Keratinocyte (primary cell): ENCODE results near the gene MUC4. TPM values are rescaled to one million over a fixed set of nuclear protein-coding genes. Genes with fewer than 3 reads are reported as not detected.

Experiments used
- DNase-seq: peaks from one replicate; pipeline ENCODE4 v3.0.0-alpha.2; 2011; ENCODE audit warnings: low read depth, missing footprints, low spot score
- FAIRE-seq: peaks from 2 replicates; lab custom pipeline; 2011; peaks lifted over from hg19 to GRCh38; lab: Jason Lieb, UNC
- H2AFZ ChIP-seq: 2 replicates; pipeline ENCODE4 v1.6.0; 2012; ENCODE audit warnings: low read length, control low read depth, inconsistent platforms; ENCODE audit not compliant: control insufficient read depth
- H3K27ac ChIP-seq: 2 replicates; pipeline ENCODE4 v1.5.1; 2011; ENCODE audit warnings: low read length; ENCODE audit not compliant: control insufficient read depth, insufficient read depth
- H3K27me3 ChIP-seq: 3 replicates; pipeline ENCODE4 v1.6.0; 2011; ENCODE audit warnings: low read length; ENCODE audit not compliant: control insufficient read depth, insufficient read depth; ENCODE audit errors: extremely low read depth
- H3K36me3 ChIP-seq, 2 experiments: 2 replicates in 1 of 2; 3 replicates in 1 of 2; pipeline ENCODE4 v1.5.1; 2011; ENCODE audit warnings: low read length in 2 of 2, mild to moderate bottlenecking in 1 of 2; ENCODE audit not compliant: control insufficient read depth in 2 of 2, insufficient read depth in 2 of 2; ENCODE audit errors: extremely low read depth in 1 of 2
- H3K4me1 ChIP-seq: 3 replicates; pipeline ENCODE4 v1.5.1; 2011; ENCODE audit warnings: low read length; ENCODE audit not compliant: control insufficient read depth, insufficient read depth; ENCODE audit errors: extremely low read depth
- H3K4me2 ChIP-seq: 3 replicates; pipeline ENCODE4 v1.6.0; 2011; ENCODE audit warnings: low read depth, low read length; ENCODE audit not compliant: control insufficient read depth, insufficient read depth; ENCODE audit errors: extremely low read depth
- H3K4me3 ChIP-seq, 3 experiments: fragments of 200-600 bp in 1 of 3; sonication (generic) in 1 of 3; 2 replicates in 2 of 3; 3 replicates in 1 of 3; pipeline ENCODE4 v1.5.1; 2011 to 2016; ENCODE audit warnings: low read length in 3 of 3, mild to moderate bottlenecking in 3 of 3, control low read depth in 2 of 3, inconsistent platforms in 1 of 3, low read depth in 1 of 3, mixed read lengths in 1 of 3, mixed run types in 1 of 3, moderate library complexity in 1 of 3; ENCODE audit not compliant: control insufficient read depth in 2 of 3, insufficient read depth in 2 of 3; ENCODE audit errors: extremely low read depth in 1 of 3
- H3K79me2 ChIP-seq: 2 replicates; pipeline ENCODE4 v1.6.0; 2012; ENCODE audit warnings: low read length; ENCODE audit not compliant: control insufficient read depth, insufficient read depth
- H3K9ac ChIP-seq: 3 replicates; pipeline ENCODE4 v1.6.0; 2011; ENCODE audit warnings: low read length; ENCODE audit not compliant: control insufficient read depth, insufficient read depth; ENCODE audit errors: extremely low read depth
- H3K9me1 ChIP-seq: 3 replicates; pipeline ENCODE4 v1.6.0; 2011; ENCODE audit warnings: low read length; ENCODE audit not compliant: control insufficient read depth, insufficient read depth; ENCODE audit errors: extremely low read depth
- H3K9me3 ChIP-seq: 2 replicates; pipeline ENCODE4 v1.5.1; 2012; ENCODE audit warnings: low read depth, low read length; ENCODE audit not compliant: control insufficient read depth
- H4K20me1 ChIP-seq: 3 replicates; pipeline ENCODE4 v1.6.0; 2011; ENCODE audit warnings: low read length; ENCODE audit not compliant: control insufficient read depth, insufficient read depth; ENCODE audit errors: extremely low read depth
- EZH2 ChIP-seq: IDR thresholded peaks from one replicate; pipeline ENCODE4 v1.6.1; 2012; ENCODE audit warnings: inconsistent platforms, mild to moderate bottlenecking, low read length, moderate library complexity
- dilution Hi-C: fragments of 300-500 bp; cut with MboI; formaldehyde crosslinking; loops from one replicate; pipeline ENCODE4 v1.7.0; 2020; ENCODE audit warnings: low sequenced_read_pairs; ENCODE audit not compliant: extremely low pct_ligation_motif_present
- polyA plus RNA-seq, 5 experiments: library from polyadenylated mRNA; depleted of rRNA in 3 of 5; stranded (reverse) in 3 of 5; stranded (forward) in 1 of 5; unstranded in 1 of 5; fragments of >200 nt; gene quantifications; 1 replicate in 1 of 5; 2 replicates in 3 of 5; 3 replicates in 1 of 5; pipeline versions ENCODE4 v1.2.1 to v1.2.3, GENCODE V29; 2011 to 2012; ENCODE audit warnings: missing spikeins in 2 of 5, low read depth in 1 of 5, low replicate concordance in 1 of 5
- TF ChIP-seq, protein P1 (sequence below), 3 experiments: IDR thresholded peaks in 1 of 3; conservative IDR thresholded peaks in 1 of 3; optimal IDR thresholded peaks in 1 of 3; 2 replicates in 2 of 3; 3 replicates in 1 of 3; pipeline versions ENCODE3 to v1.5.1; 2011; ENCODE audit warnings: low read length in 3 of 3, mild to moderate bottlenecking in 3 of 3, moderate library complexity in 2 of 3, control low read depth in 1 of 3, inconsistent platforms in 1 of 3; ENCODE audit not compliant: insufficient read depth in 2 of 3; ENCODE audit errors: extremely low read depth in 1 of 3

The MUC4 gene
- polyA plus RNA-seq, 1 donor (not counting 4 experiments of a cell fraction or from before 2014, with no cell fraction given): not detected

DNA sequence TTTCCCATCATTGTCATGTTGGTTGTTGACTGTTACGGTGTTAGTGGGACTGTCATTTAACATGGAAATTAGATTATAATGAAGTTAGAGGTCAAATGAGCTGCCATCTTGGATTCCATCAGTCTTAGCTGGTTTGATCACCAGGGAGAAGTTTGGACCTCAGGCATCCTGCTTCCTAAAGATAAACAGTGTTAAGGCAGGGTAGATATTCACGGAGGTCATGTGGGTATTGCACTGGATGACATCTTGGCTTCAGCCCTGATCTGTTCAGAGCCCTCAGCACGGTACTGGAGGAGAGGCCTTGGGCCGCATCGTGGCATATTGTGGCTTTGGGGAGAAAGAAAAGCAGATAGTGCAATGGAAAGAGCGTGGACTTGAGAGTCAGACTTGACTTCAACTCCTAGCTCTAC, 102.0 kb downstream of the MUC4 start:
- no peaks in the 10 kb centered on the region for H3K9me3 ChIP-seq
- dilution Hi-C loops: no loop called here
- H3K4me2 ChIP-seq: no peak overlapping the region
- no peaks in the 10 kb centered on the region for H3K4me1 ChIP-seq
- H3K27ac ChIP-seq: no peak overlapping the region
- no peaks in the 10 kb centered on the region for H4K20me1 ChIP-seq
- DNase-seq: no peak
- H3K36me3 ChIP-seq: no peaks in the 10 kb centered on the region
- H3K79me2 ChIP-seq: no peaks in the 10 kb centered on the region
- TF ChIP-seq, protein P1, sequence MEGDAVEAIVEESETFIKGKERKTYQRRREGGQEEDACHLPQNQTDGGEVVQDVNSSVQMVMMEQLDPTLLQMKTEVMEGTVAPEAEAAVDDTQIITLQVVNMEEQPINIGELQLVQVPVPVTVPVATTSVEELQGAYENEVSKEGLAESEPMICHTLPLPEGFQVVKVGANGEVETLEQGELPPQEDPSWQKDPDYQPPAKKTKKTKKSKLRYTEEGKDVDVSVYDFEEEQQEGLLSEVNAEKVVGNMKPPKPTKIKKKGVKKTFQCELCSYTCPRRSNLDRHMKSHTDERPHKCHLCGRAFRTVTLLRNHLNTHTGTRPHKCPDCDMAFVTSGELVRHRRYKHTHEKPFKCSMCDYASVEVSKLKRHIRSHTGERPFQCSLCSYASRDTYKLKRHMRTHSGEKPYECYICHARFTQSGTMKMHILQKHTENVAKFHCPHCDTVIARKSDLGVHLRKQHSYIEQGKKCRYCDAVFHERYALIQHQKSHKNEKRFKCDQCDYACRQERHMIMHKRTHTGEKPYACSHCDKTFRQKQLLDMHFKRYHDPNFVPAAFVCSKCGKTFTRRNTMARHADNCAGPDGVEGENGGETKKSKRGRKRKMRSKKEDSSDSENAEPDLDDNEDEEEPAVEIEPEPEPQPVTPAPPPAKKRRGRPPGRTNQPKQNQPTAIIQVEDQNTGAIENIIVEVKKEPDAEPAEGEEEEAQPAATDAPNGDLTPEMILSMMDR (optimal IDR thresholded peaks at IDR 0.05 in 1 of 3, IDR thresholded peaks at IDR 0.05 in 1 of 3, conservative IDR thresholded peaks at IDR 0.05 in 1 of 3; ENCODE audit: extremely low read depth in 1 of 3, insufficient read depth in 2 of 3, low read length in 3 of 3): no peak
- no peak for TF ChIP-seq EZH2
- no peak overlapping the region for H3K4me3 ChIP-seq
- peaks cover 6% of the 10 kb centered on the region for H3K27me3 ChIP-seq
- no peaks in the 10 kb centered on the region for H3K9me1 ChIP-seq
- H3K9ac ChIP-seq: no peak overlapping the region
- no peak overlapping the region for H2AFZ ChIP-seq
- FAIRE-seq: no peak

DNA sequence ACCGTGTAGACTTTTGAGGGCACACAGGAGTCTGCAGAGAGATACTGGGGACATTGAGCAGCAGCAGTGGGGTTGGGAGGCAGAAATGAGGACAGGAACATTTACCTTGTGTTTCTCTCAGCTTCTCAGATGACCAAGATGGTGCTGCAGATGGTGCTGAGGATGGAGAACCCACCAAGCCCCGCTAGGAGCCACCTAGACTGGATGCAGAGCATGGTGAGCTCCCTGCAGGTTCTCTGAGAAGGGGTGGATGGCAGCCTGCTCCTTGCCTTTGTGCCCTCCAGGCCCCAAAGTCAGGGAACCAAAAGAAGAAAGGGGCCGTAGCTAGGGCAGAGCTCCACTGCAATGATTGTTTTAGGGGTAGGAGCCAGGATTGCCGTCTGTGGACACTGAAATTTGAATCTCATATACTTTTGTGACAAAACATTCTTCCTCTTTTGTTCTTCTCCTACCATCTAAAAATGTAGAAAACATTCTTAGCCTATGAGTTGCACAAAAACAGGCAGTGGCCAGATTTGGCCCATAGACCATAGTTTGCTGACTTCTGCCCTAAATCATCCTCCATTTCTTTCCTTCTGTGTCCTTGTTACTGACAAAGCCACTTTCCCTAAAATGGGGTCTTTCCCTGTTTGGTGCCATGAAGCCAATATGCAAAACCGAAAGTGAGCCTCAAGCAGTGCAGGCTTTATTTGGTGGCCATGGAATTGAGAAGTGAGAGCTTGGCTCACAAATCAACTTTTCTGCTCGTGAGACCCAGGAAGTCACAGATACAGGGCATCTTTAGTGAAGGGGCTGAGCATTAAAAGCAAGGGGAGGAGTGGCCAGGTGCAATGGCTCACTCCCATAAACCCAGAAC, 102.9 kb downstream of the MUC4 start:
- Histone ChIP-seq H3K9me1 (no peaks in the 10 kb centered on the region), H2AFZ (no peak overlapping the region), H4K20me1 (no peaks in the 10 kb centered on the region), H3K4me1 (no peaks in the 10 kb centered on the region), H3K79me2 (no peaks in the 10 kb centered on the region), H3K27ac (no peak overlapping the region), H3K4me2 (no peak overlapping the region), H3K9me3 (no peaks in the 10 kb centered on the region), H3K9ac (no peak overlapping the region), H3K4me3 (no peak overlapping the region), H3K36me3 (no peaks in the 10 kb centered on the region), H3K27me3 (peaks cover 6% of the 10 kb centered on the region)
- DNase-seq: no peak
- dilution Hi-C loops: no loop called here
- TF ChIP-seq, protein P1 (optimal IDR thresholded peaks at IDR 0.05 in 1 of 3, IDR thresholded peaks at IDR 0.05 in 1 of 3, conservative IDR thresholded peaks at IDR 0.05 in 1 of 3; ENCODE audit: extremely low read depth in 1 of 3, insufficient read depth in 2 of 3, low read length in 3 of 3): no peak
- TF ChIP-seq EZH2: no peak
- FAIRE-seq: no peak
